GM19468 (cell line): ENCODE results near the gene PLXNB2.

Experiments
- ATAC-seq: cut with Tn5 transposase; IDR thresholded peaks from one replicate; pipeline ENCODE4 v1.9.1; 2021; ENCODE audit warnings: mild to moderate bottlenecking, moderate library complexity, moderate number of reproducible peaks; ENCODE audit not compliant: unreplicated experiment; ENCODE audit errors: extremely low read depth

PLXNB2 gene

GRCh38 chr22:50270666-50271394 lies 36.6 kb downstream of the PLXNB2 start:
- no peak for ATAC-seq

- ATAC-seq: no peak
These were observed 37.3 kb downstream of the PLXNB2 start, which contains the start of gene MAPK11 for GRCh38 chr22:50269970-50270665. TSS of gene MAPK11 (minus strand) at chr22:50270380. CDS start at chr22:50270292, 88 bp downstream.

GRCh38 chr22:50269573-50269969 lies 37.9 kb downstream of the PLXNB2 start:
- ATAC-seq: no peak

GRCh38 chr22:50268655-50269113 lies 38.8 kb downstream of the PLXNB2 start:
- no peak for ATAC-seq

- no peak for ATAC-seq
These were observed 39.7 kb downstream of the PLXNB2 start for GRCh38 chr22:50267591-50268390.

GRCh38 chr22:50266994-50267393 lies 40.5 kb downstream of the PLXNB2 start:
- no peak for ATAC-seq

- ATAC-seq: no peak
These were observed 42.3 kb downstream of the PLXNB2 start for GRCh38 chr22:50264946-50265669.

- ATAC-seq: no peak
These were observed 43.2 kb downstream of the PLXNB2 start for GRCh38 chr22:50264104-50264745.

- no peak for ATAC-seq
These were observed 44.4 kb downstream of the PLXNB2 start for GRCh38 chr22:50262973-50263617.

GRCh38 chr22:50262460-50262911 lies 45.0 kb downstream of the PLXNB2 start:
- ATAC-seq: no peak

- no peak for ATAC-seq
These were observed 45.6 kb downstream of the PLXNB2 start, which contains the start of gene MAPK12 for GRCh38 chr22:50261615-50262459. TSS of gene MAPK12 (minus strand) at chr22:50261683. CDS start at chr22:50261509, 174 bp downstream.

GRCh38 chr22:50260801-50261614 lies 46.4 kb downstream of the PLXNB2 start:
- no peak for ATAC-seq

GRCh38 chr22:50260434-50260800 lies 47.0 kb downstream of the PLXNB2 start:
- no peak for ATAC-seq

GRCh38 chr22:50259302-50259701 lies 48.1 kb downstream of the PLXNB2 start:
- no peak for ATAC-seq

GRCh38 chr22:50258361-50259292 lies 48.8 kb downstream of the PLXNB2 start:
- no peak for ATAC-seq
